Measurements from ENCODE around the gene ZNF821. TPM values are rescaled to one million over a fixed set of nuclear protein-coding genes. Genes with fewer than 3 reads are reported as not detected.
"Not testable (repeated sequence)": the region's sequence is repeated elsewhere in the genome, so short reads cannot be mapped to it uniquely, and the experiment has no call there.

ZNF821 gene
- total RNA-seq, 1 donor from 2014 or later, result 4.7 TPM

DNA sequence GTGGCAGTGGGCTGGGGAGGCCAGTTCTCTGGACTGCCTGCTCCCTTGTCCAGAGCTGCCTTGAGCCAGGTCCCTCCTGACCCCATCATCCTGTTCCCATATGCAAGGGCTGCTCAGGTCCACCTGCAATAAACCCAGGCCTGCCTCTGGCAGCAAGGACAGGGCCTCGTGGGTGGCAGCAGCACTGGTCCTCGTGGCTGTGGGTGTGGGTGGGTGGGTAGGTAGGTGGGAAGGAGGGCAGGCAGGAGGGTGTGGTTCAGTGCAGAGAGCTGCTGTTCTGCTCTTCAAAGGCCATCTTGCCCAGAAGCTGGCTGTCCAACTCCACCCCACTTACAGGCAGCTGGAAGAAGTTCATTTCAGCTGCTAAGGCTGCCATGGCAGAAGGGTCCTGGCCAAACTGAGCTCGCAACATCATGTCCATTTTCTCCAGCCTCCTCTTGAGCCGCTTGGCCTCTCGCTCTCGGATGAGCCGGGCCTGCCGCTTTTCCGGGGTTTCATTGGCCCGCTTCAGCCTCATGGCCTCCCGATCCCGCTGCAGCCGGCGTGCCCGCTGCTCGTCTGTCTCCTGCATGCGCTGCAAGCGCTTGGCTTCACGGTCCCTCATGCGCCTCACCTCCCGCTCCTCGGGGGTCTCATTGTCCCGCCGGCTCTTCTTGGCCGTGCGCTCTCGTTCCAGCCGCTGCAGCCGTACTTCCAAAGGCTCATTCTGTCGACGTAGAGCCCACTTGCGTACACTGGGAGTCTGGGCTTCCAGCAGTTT lies 24.0 kb downstream of the ZNF821 start:
- DNase-seq (ENCODE audit: low read depth, low spot score), result no peak

GRCh38 chr16:71855937-71856662 lies 27.9 kb downstream of the ZNF821 start:
- DNase-seq (ENCODE audit: low read depth, low spot score), result no peak

GRCh38 chr16:71854369-71854948 lies 29.5 kb downstream of the ZNF821 start:
- no peak for DNase-seq (ENCODE audit: low read depth, low spot score)

GRCh38 chr16:71853413-71853812 lies 30.6 kb downstream of the ZNF821 start:
- DNase-seq (ENCODE audit: low read depth, low spot score), result no peak

DNA sequence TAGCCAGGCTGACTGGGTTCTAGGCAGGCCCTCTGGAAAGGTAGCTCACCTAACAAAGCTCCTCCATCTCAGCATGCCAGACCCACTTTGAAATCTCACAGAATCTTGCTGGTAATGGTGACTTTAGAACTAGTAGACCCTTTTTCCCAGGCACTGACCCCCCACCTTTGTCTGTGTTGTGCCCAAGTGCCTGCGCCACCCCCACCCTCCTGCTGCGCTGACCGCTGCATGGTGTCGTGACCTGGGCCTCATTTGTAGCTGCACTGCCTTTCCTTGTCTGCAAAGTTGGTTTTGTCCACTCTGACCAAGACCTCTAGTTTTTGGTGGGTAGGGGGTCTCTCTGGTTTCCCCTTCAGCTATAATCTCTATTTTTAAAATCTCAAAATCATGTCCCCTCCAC lies 31.4 kb downstream of the ZNF821 start:
- no peak for DNase-seq (ENCODE audit: low read depth, low spot score)

DNA sequence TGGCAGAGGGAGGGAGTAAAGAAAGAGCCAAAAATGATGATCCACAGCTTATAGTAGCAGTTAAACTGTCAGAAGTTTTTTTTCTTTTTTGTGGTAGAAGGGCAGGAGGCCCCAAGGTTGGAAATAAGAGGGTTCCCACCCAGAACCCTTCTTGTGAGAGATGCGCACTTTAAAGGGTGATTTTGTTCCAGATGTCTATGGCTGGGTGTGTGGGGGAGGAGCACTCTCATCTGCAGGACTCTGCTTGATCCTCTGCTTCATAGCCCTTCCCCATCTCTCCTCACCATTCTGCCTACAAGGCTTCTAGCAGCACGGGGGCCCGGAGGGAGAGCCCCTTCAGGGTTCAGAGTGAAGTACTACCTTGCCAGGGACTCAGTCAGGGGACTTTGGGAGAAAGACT lies 31.8 kb downstream of the ZNF821 start:
- no peak for DNase-seq (ENCODE audit: low read depth, low spot score)

DNA sequence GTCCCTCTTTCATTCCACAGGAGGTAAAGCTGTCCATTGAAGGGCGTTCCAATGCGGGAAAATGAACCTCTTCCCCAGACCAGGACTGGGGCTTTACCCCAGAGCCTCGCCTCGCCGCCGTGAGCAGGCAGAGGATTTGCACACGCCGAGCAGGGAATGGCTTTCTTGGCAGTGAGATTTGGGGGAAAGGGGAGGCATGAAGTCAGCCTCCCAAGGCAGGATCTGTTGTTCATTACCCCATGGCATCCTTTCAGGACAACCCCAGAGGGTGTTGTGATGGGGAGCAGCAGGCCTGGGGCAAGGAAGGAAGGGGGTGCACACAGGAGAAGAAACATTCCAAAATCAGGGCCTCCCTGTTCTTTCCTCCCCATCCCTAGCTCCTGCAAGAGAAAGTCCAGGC lies 32.2 kb downstream of the ZNF821 start:
- no peak for DNase-seq (ENCODE audit: low read depth, low spot score)

DNA sequence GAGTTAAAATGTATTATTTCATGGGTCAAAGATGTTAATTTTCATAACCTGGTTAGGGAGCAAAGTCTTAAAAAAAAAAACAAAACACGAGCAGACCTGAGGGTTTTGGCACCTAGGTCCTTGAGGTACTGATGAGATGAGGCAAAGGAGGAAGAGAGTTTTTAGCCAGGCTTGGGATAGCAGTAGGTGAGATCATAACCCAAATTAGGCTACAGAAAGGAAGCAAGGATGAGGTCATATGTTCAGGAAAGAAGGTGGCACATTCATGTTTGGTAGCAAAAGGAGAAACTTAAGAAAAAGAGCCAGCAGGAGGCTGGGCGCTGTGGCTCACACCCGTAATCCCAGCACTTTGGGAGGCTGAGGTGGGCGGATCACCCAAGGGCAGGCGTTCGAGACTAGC lies 35.4 kb downstream of the ZNF821 start:
- DNase-seq (ENCODE audit: low read depth, low spot score), result no peak

DNA sequence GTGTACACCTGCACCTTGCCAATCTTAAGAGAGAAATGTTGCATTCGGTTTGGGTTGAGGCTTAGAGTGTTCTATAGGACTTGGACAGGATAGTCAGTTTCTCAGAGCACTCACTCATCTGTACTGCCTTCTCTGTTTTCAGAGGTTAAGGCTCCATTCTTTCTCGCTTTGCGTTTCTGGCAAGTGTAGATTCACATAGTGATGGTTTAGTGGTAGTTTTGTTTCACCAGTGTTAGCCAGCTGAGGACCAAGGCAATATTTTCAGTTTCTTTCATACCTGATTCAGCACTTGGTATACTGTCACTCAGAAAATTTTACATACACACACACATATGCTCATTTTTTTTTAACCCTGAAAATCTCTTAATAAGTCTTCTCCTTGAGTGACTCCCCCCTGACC lies 36.9 kb downstream of the ZNF821 start:
- DNase-seq (ENCODE audit: low read depth, low spot score), result no peak

GRCh38 chr16:71846431-71846830 lies 37.6 kb downstream of the ZNF821 start:
- DNase-seq (ENCODE audit: low read depth, low spot score), result no peak

- peak; percentile 40 for DNase-seq (ENCODE audit: low read depth, low spot score)
Measured at GRCh38 chr16:71845639-71846430, 38.1 kb downstream of the ZNF821 start, which contains the start of gene ATXN1L. ATXN1L (plus strand) TSS chr16:71845976; CDS start chr16:71849741, 3,765 bp downstream.

GRCh38 chr16:71843572-71843971 lies 40.4 kb downstream of the ZNF821 start:
- DNase-seq (ENCODE audit: low read depth, low spot score), result no peak

- no peak for DNase-seq (ENCODE audit: low read depth, low spot score)
Measured at GRCh38 chr16:71840052-71840451, 43.9 kb downstream of the ZNF821 start.

- DNase-seq (ENCODE audit: low read depth, low spot score), result no peak
Measured at GRCh38 chr16:71837150-71837549, 46.8 kb downstream of the ZNF821 start.

GRCh38 chr16:71834291-71834690 lies 49.7 kb downstream of the ZNF821 start:
- no peak for DNase-seq (ENCODE audit: low read depth, low spot score)

DNA sequence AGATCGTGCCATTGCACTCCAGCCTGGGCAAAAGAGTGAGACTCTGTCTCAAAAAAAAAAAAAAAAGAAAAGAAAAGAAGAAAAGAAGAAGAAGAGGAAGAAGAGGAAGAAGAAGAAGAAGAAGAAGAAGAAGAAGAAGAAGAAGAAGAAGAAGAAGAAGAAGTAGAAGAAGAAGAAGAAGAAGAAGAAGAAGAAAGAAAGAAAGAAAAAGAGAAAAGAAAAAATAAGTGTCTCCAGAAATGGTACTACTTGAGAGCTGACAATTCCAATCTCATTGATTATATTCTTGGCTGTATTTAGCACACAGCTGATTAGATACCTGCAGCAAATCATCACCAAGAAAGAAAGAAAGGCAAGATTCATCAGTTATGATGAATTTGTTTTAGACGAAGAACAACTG lies 51.9 kb downstream of the ZNF821 start:
- not testable (repeated sequence) for DNase-seq (ENCODE audit: low read depth, low spot score)

DNA sequence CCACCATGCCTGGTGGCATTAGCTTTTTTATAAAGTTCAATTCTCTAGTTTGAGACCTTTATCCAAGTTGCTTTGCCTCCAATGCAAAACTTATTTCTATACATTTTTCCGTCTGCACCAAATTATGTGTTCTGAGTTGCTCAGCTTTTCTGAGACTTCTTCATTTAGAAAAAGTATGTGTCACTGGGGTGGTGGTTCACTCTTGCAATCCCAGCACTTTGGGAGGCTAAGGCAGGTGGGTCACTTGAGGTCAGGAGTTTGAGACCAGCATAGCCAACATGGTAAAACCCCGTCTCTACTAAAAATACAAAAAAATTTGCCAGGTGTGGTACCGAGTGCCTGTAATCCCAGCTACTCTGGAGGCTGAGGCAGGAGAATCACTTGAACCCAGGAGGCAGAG lies 52.3 kb downstream of the ZNF821 start:
- not testable (repeated sequence) for DNase-seq (ENCODE audit: low read depth, low spot score)

DNA sequence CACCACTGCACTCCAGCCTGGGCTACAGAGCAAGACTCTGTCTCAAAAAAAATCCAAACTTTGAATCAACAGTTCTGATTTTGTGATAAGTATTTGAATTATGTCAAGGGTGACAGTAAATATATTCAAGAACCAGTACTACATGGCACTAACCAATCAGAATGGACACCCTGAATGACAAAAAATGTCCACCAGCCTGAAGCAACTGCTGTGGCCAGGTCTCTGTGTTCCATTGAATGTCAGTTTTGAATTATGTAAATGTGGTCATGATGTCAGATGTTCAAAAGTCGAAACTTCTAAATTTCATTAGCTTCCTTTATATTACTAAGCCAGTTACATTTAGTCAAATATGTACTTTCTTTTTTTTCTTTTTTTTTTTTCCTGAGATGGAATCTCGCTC lies 53.6 kb downstream of the ZNF821 start:
- DNase-seq (ENCODE audit: low read depth, low spot score), result no peak

DNA sequence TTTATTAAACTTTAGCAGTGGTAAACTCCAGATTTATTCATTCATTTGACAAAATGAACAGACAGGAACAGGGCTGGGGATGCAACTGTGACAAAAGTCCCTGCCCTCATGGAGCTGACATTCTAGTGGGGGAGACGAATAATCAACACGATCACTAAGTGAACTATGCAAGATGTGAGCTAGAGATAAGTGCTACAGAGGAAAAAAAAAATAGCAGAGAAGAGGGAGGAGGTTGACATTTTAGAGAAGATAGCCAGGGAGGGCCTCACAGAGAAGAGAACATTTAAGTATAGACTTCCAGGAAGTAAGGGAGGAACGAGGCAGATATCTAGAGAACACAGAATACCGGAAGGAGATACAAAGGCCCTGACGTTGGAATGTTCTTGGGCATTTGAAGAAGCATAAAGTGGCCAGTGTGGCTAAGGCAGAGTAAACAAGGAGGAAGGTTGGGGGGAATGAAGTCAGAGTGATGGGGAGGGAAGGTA lies 57.4 kb downstream of the ZNF821 start:
- DNase-seq (ENCODE audit: low read depth, low spot score), result no peak

DNA sequence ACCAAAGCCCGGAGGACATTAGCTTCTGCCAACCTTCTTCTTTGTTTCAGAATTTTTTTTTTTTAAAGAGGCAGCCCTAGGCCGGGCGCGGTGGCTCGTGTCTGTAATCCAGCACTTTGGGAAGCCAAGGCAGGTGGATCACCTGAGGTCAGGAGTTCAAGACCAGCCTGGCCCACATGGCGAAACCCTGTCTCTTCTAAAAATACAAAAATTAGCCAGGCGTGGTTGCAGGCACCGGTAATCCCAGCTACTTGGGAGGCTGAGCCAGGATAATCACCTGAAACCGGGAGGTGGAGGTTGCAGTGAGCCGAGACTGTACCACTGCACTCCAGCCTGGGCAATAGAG lies 66.9 kb downstream of the ZNF821 start:
- DNase-seq (ENCODE audit: low read depth, low spot score), result not testable (repeated sequence)

GRCh38 chr16:71811261-71811803 lies 72.7 kb downstream of the ZNF821 start:
- DNase-seq (ENCODE audit: low read depth, low spot score), result no peak

All from pulmonary artery endothelial cell (primary cell).